AG04450 (cell line): ENCODE measurements around the gene LCN6. TPM values are rescaled to one million over a fixed set of nuclear protein-coding genes. Genes with fewer than 3 reads are reported as not detected.

ENCODE experiments used
- CTCF ChIA-PET: fragments of 300-600, 350-600 bp; formaldehyde crosslinking; extraction: SDS; loops from one replicate; lab custom pipeline; 2022; ENCODE audit warnings: antibody characterized with exemption, inconsistent platforms; lab: Charles Lee
- POLR2A ChIA-PET: fragments of 350-600 bp; formaldehyde crosslinking; extraction: SDS; loops from one replicate; lab custom pipeline; 2021; ENCODE audit warnings: antibody characterized with exemption, inconsistent platforms; lab: Yijun Ruan, JAX
- DNase-seq: peaks from one replicate; pipeline ENCODE4 v3.0.0-alpha.2; 2011; ENCODE audit warnings: low read depth, low spot score
- H3K27ac ChIP-seq: one replicate; pipeline ENCODE4 v1.5.1; 2012; ENCODE audit warnings: low read depth, low read length, control low read depth
- H3K27me3 ChIP-seq: one replicate; pipeline ENCODE4 v1.6.0; 2012; ENCODE audit warnings: low read length; ENCODE audit not compliant: control insufficient read depth, insufficient read depth
- H3K4me3 ChIP-seq: 2 replicates; pipeline ENCODE4 v1.5.1; 2011; ENCODE audit warnings: mild to moderate bottlenecking, low read depth, low read length, control low read depth
- H3K9me3 ChIP-seq: 2 replicates; pipeline ENCODE4 v1.5.1; 2012; ENCODE audit warnings: low read length; ENCODE audit not compliant: control insufficient read depth, insufficient read depth
- polyA plus RNA-seq: library from polyadenylated mRNA; depleted of rRNA; stranded (reverse); fragments of >200 nt; gene quantifications from 2 replicates; pipeline ENCODE4 v1.2.3, GENCODE V29; 2011
- TF ChIP-seq, protein P1 (sequence below): IDR thresholded peaks from 2 replicates; pipeline ENCODE4 v1.5.1; 2011; ENCODE audit warnings: low read depth, low read length, control low read depth, inconsistent platforms

Gene LCN6
- polyA plus RNA-seq, 1 experiment: not detected

DNA sequence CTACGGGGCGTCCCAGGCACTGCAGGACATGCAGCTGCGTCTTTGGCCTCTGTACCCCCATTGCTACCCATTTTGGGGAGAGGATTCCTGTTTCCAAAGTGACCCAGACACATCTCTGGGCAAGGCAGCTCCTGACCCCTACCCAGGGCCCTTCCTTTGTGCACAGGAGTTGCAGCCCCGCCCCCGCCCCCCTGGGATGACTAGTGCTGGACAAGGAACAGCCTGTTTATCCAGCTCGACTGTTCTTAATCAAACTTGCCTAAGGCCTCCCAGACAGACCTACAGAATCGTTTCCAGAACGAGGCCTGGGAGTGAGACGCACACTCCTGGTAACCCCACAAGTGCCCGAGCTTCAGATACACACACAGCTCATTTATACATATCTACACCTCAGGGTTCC, 22.7 kb downstream of the LCN6 start:
- H3K9me3 ChIP-seq: no peaks in the 10 kb centered on the region; the same call in 1 of the 2 replicates
- H3K27me3 ChIP-seq: no peaks in the 10 kb centered on the region
- ChIA-PET POLR2A (interaction anchor here (0.5 kb wide), 1 partner anchor 92 kb away, joined by 3 read pairs; no protein-coding TSS in a partner anchor), CTCF (no interaction called here)
- peak overlapping the region; percentile 52 for H3K27ac ChIP-seq
- TF ChIP-seq, protein P1, sequence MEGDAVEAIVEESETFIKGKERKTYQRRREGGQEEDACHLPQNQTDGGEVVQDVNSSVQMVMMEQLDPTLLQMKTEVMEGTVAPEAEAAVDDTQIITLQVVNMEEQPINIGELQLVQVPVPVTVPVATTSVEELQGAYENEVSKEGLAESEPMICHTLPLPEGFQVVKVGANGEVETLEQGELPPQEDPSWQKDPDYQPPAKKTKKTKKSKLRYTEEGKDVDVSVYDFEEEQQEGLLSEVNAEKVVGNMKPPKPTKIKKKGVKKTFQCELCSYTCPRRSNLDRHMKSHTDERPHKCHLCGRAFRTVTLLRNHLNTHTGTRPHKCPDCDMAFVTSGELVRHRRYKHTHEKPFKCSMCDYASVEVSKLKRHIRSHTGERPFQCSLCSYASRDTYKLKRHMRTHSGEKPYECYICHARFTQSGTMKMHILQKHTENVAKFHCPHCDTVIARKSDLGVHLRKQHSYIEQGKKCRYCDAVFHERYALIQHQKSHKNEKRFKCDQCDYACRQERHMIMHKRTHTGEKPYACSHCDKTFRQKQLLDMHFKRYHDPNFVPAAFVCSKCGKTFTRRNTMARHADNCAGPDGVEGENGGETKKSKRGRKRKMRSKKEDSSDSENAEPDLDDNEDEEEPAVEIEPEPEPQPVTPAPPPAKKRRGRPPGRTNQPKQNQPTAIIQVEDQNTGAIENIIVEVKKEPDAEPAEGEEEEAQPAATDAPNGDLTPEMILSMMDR: no peak
- peak overlapping the region; percentile 75 for H3K4me3 ChIP-seq
- DNase-seq: no peak

DNA sequence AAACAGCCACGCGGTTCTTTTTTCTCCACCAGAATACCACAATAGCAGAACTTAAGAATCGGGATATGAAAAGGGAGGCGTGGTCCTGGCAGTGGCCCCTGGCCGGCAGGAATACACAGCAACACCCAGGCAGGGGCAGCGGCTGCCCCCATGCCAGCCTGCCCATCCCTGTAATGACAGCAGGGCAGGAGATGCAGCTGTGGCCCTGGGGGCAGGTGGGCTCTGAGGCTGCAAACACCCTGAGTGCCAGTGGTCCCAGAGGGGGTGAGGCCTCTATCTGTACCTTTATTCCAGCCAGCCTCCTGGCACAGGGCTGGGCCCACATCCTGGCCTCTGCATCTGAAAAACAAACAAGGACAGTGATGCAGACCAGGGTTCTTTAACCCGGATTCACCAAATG, 23.6 kb downstream of the LCN6 start:
- no peak overlapping the region for H3K27ac ChIP-seq
- CTCF ChIA-PET: no interaction called here
- H3K27me3 ChIP-seq: no peaks in the 10 kb centered on the region
- DNase-seq: no peak
- POLR2A ChIA-PET: no interaction called here
- no peaks in the 10 kb centered on the region; the same call in 1 of the 2 replicates for H3K9me3 ChIP-seq
- no peak overlapping the region for H3K4me3 ChIP-seq
- TF ChIP-seq, protein P1: no peak

DNA sequence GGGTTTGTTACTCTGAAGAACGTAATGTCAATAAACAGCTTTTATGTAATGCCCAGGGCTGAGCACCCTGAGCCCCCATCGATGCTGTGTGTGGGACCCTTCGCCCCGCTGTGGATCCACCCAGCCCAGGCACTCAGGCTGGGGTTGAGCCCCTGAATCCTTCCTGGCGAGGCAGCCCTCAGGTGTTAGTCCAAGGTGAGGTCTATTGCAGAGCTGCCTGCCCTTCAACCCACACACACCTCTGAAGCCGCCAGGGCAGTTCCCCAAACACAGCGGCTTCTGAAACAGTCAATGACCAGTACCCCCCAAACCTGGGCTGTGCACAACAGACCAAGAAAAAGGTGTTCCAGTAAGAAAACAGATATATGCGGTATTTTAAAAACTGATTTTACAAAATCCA, 24.3 kb downstream of the LCN6 start:
- TF ChIP-seq, protein P1: no peak
- ChIA-PET CTCF (no interaction called here), POLR2A (no interaction called here)

DNA sequence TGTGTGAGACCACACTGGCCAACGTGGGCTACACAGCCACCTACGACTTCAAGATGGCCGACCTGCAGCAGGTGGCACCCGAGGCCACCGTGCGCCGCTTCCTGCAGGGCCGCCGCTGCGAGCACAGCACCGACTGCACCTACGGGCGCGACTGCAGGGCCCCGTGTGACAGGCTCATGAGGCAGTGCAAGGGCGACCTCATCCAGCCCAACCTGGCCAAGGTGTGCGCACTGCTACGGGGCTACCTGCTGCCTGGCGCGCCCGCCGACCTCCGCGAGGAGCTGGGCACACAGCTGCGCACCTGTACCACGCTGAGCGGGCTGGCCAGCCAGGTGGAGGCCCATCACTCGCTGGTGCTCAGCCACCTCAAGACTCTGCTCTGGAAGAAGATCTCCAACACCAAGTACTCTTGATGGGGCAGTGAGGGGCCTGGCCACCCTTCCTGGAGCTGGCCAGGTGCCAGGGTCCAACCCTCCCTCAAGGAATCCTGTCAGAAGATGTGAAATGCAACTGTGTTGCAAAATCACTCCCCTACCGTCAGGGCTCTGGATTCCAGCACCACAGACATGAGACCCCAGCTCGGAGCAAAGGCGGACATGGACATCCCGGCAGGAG, 24.9 kb downstream of the LCN6 start:
- POLR2A ChIA-PET: no interaction called here
- H3K4me3 ChIP-seq: no peak overlapping the region

More for the DNA sequence above, 24.3 kb downstream of the LCN6 start:
- H3K9me3 ChIP-seq: no peaks in the 10 kb centered on the region; the same call in 1 of the 2 replicates
- no peak for DNase-seq
- no peak overlapping the region for H3K27ac ChIP-seq
- no peak overlapping the region for H3K4me3 ChIP-seq
- no peaks in the 10 kb centered on the region for H3K27me3 ChIP-seq

DNA sequence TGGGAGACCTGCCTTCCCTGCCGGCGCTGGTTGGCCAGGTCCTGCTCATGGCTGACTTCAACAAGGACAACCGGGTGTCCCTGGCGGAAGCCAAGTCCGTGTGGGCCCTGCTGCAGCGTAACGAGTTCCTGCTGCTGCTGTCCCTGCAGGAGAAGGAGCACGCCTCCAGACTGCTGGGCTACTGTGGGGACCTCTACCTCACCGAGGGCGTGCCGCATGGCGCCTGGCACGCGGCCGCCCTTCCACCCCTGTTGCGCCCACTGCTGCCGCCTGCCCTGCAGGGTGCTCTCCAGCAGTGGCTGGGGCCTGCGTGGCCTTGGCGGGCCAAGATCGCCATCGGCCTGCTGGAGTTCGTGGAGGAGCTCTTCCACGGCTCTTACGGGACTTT, 25.4 kb downstream of the LCN6 start:
- TF ChIP-seq, protein P1: no peak
- no peak for DNase-seq
- no peaks in the 10 kb centered on the region; the same call in 1 of the 2 replicates for H3K9me3 ChIP-seq
- H3K4me3 ChIP-seq: no peak overlapping the region
- POLR2A ChIA-PET: no interaction called here
- CTCF ChIA-PET: no interaction called here
- H3K27ac ChIP-seq: no peak overlapping the region
- H3K27me3 ChIP-seq: no peaks in the 10 kb centered on the region

More for the DNA sequence above, 24.9 kb downstream of the LCN6 start:
- DNase-seq: no peak
- Histone ChIP-seq H3K9me3 (no peaks in the 10 kb centered on the region; the same call in 1 of the 2 replicates), H3K27me3 (no peaks in the 10 kb centered on the region), H3K27ac (no peak overlapping the region)
- CTCF ChIA-PET: no interaction called here
- TF ChIP-seq, protein P1: no peak
